ENCODE data around the gene MUSK.
A peak's percentile ranks its signal among the peaks of the same experiment; 100 is the strongest.
"Not testable (repeated sequence)": the region's sequence is repeated elsewhere in the genome, so short reads cannot be mapped to it uniquely, and the experiment has no call there.

The MUSK gene

GRCh38 chr9:110688329-110688728 is 19.7 kb downstream of the MUSK start:
- Histone ChIP-seq H3K27ac (ENCODE audit: poor library complexity, severe bottlenecking) (no peak overlapping the region), H3K36me3 (ENCODE audit: low read depth) (no peaks in the 10 kb centered on the region), H3K4me3 (ENCODE audit: severe bottlenecking) (no peak overlapping the region), H3K9me3 (ENCODE audit: severe bottlenecking) (no peaks in the 10 kb centered on the region), H3K4me1 (ENCODE audit: insufficient read depth, poor library complexity, severe bottlenecking) (peaks cover 3% of the 10 kb centered on the region), H3K27me3 (ENCODE audit: insufficient read depth, poor library complexity, severe bottlenecking) (no peaks in the 10 kb centered on the region)
- DNase-seq (ENCODE audit: low spot score) (no peak), ATAC-seq (ENCODE audit: low read depth) (no peak)
- TF ChIP-seq, protein P1, sequence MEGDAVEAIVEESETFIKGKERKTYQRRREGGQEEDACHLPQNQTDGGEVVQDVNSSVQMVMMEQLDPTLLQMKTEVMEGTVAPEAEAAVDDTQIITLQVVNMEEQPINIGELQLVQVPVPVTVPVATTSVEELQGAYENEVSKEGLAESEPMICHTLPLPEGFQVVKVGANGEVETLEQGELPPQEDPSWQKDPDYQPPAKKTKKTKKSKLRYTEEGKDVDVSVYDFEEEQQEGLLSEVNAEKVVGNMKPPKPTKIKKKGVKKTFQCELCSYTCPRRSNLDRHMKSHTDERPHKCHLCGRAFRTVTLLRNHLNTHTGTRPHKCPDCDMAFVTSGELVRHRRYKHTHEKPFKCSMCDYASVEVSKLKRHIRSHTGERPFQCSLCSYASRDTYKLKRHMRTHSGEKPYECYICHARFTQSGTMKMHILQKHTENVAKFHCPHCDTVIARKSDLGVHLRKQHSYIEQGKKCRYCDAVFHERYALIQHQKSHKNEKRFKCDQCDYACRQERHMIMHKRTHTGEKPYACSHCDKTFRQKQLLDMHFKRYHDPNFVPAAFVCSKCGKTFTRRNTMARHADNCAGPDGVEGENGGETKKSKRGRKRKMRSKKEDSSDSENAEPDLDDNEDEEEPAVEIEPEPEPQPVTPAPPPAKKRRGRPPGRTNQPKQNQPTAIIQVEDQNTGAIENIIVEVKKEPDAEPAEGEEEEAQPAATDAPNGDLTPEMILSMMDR (IDR thresholded peaks at IDR 0.05; ENCODE audit: poor library complexity, severe bottlenecking): no peak

- no peak overlapping the region for H3K27ac ChIP-seq (ENCODE audit: poor library complexity, severe bottlenecking)
- TF ChIP-seq, protein P1 (IDR thresholded peaks at IDR 0.05; ENCODE audit: poor library complexity, severe bottlenecking): no peak
- H3K9me3 ChIP-seq (ENCODE audit: severe bottlenecking): no peaks in the 10 kb centered on the region
- H3K36me3 ChIP-seq (ENCODE audit: low read depth): no peaks in the 10 kb centered on the region
- no peaks in the 10 kb centered on the region for H3K27me3 ChIP-seq (ENCODE audit: insufficient read depth, poor library complexity, severe bottlenecking)
- no peak for ATAC-seq (ENCODE audit: low read depth)
- no peak overlapping the region for H3K4me3 ChIP-seq (ENCODE audit: severe bottlenecking)
- H3K4me1 ChIP-seq (ENCODE audit: insufficient read depth, poor library complexity, severe bottlenecking): peaks cover 12% of the 10 kb centered on the region
- no peak for DNase-seq (ENCODE audit: low spot score)
Measured at GRCh38 chr9:110691002-110691549, 22.5 kb downstream of the MUSK start.

- DNase-seq (ENCODE audit: low spot score); H3K36me3 ChIP-seq (ENCODE audit: low read depth); H3K27me3 ChIP-seq (ENCODE audit: insufficient read depth, poor library complexity, severe bottlenecking); H3K9me3 ChIP-seq (ENCODE audit: severe bottlenecking); ATAC-seq (ENCODE audit: low read depth); H3K4me3 ChIP-seq (ENCODE audit: severe bottlenecking); H3K27ac ChIP-seq (ENCODE audit: poor library complexity, severe bottlenecking): not testable (repeated sequence)
- peaks cover 16% of the 10 kb centered on the region for H3K4me1 ChIP-seq (ENCODE audit: insufficient read depth, poor library complexity, severe bottlenecking)
Measured at GRCh38 chr9:110695846-110696245, 27.3 kb downstream of the MUSK start.

- no peak overlapping the region for H3K4me3 ChIP-seq (ENCODE audit: severe bottlenecking)
- H3K36me3 ChIP-seq (ENCODE audit: low read depth): no peaks in the 10 kb centered on the region
- peak; percentile 57; the same call in 2 of the 3 replicates for ATAC-seq (ENCODE audit: low read depth)
- no peaks in the 10 kb centered on the region for H3K9me3 ChIP-seq (ENCODE audit: severe bottlenecking)
- TF ChIP-seq, protein P1 (IDR thresholded peaks at IDR 0.05; ENCODE audit: poor library complexity, severe bottlenecking): no peak
- no peaks in the 10 kb centered on the region for H3K27me3 ChIP-seq (ENCODE audit: insufficient read depth, poor library complexity, severe bottlenecking)
- H3K27ac ChIP-seq (ENCODE audit: poor library complexity, severe bottlenecking): no peak overlapping the region
- peaks cover 13% of the 10 kb centered on the region for H3K4me1 ChIP-seq (ENCODE audit: insufficient read depth, poor library complexity, severe bottlenecking)
- no peak for DNase-seq (ENCODE audit: low spot score)
Measured at GRCh38 chr9:110700953-110701352, 32.4 kb downstream of the MUSK start.

- Histone ChIP-seq H3K4me1 (ENCODE audit: insufficient read depth, poor library complexity, severe bottlenecking) (peaks cover 8% of the 10 kb centered on the region), H3K4me3 (ENCODE audit: severe bottlenecking) (no peak overlapping the region), H3K9me3 (ENCODE audit: severe bottlenecking) (no peaks in the 10 kb centered on the region), H3K27ac (ENCODE audit: poor library complexity, severe bottlenecking) (no peak overlapping the region), H3K36me3 (ENCODE audit: low read depth) (no peaks in the 10 kb centered on the region), H3K27me3 (ENCODE audit: insufficient read depth, poor library complexity, severe bottlenecking) (no peaks in the 10 kb centered on the region)
- no peak for ATAC-seq (ENCODE audit: low read depth)
- TF ChIP-seq, protein P1 (IDR thresholded peaks at IDR 0.05; ENCODE audit: poor library complexity, severe bottlenecking): no peak
- DNase-seq (ENCODE audit: low spot score): no peak
Measured at GRCh38 chr9:110703669-110704068, 35.1 kb downstream of the MUSK start.

Data from RWPE2 (cell line).